ENCODE data around the gene CCNE1.
"Not testable (repeated sequence)": the region's sequence is repeated elsewhere in the genome, so short reads cannot be mapped to it uniquely, and the experiment has no call there.

The CCNE1 gene

DNA sequence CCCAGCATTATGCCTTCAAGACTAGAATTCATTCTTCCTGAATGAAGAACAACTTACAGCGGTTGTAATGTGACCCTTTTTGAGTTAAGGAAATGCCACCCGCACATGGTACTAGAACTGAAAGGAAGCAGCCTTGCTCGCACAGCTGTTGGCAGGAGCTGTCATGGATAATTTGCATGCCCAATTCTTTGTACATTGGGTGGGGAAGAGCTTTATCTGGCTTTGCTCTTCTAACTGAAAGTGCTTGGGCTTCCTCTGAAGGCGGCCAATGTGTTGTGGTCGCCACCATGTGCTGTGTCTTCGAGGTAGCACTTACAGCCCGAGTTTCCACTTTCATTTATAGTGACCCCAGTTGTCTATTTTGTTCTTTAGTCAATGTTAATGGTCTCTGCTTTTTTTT is 3.4 kb downstream of the CCNE1 start:
- DNase-seq (ENCODE audit: low spot score) = no peak

DNA sequence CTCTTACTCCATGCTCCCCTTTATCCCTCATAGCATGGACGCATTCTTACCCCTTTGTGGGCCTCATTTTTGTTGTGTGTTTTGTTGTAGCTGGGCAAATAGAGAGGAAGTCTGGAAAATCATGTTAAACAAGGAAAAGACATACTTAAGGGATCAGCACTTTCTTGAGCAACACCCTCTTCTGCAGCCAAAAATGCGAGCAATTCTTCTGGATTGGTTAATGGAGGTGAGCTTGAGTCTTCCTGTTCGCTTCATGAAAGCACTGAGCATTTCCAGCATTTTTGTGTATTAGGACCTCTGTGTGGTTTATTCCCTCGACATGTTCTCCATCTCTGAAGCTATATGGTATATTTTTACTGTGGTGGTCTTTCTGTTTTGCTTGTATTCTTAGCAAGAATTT is 5.5 kb downstream of the CCNE1 start:
- no peak for DNase-seq (ENCODE audit: low spot score)

- no peak for DNase-seq (ENCODE audit: low spot score)
These were observed 7.5 kb downstream of the CCNE1 start for GRCh38 chr19:29819300-29819699.

DNA sequence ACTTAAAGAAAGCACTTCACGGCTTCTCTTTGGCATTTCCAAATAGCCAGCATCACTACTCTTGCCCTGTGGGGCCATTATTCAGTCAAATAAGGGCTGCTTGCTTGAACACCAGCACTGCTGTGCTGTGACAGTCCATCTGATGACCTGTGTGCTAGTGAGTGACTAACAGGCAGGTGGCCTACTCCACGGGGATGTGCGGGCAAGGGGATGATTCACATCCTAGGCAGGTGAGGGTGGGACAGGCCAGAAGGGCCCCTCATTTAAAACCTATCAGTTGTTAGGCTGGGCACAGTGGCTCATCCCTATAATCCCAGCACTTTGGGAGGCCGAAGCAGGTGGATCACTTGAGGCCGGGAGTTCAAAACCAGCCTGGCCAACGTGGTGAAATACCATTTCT is 8.2 kb downstream of the CCNE1 start:
- no peak for DNase-seq (ENCODE audit: low spot score)

GRCh38 chr19:29823581-29824330 is 12.0 kb downstream of the CCNE1 start:
- no peak for DNase-seq (ENCODE audit: low spot score)

- DNase-seq (ENCODE audit: low spot score) = not testable (repeated sequence)
These were observed 13.5 kb downstream of the CCNE1 start for GRCh38 chr19:29825263-29825662.

DNA sequence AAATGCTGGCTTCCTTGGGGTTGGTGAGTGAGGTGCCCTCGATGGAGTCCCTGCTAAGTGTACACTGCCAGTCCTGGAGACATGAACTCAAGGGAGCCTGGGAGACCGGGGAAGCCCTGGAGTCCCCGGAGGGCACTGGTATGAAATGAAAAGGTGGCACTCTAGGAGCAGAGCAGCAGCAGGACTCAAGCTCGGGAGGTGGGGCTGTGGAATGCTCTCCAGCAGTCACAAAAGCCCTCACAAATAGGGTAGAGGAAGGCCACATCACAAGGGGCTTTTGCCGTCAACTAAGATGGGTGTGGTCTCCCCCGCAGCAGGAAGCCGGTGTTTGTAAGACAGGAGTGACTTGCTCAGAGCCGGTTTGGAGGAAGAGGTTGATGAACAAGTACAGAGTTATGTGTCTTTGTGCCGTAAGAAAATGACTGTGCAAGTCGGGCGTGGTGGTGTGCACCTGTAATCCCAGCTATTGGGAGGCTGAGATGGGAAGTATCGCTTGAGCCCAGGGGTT is 19.3 kb downstream of the CCNE1 start:
- DNase-seq (ENCODE audit: low spot score) = no peak

GRCh38 chr19:29831686-29832085 is 19.9 kb downstream of the CCNE1 start:
- DNase-seq (ENCODE audit: low spot score) = no peak

GRCh38 chr19:29832801-29833200 is 21.0 kb downstream of the CCNE1 start:
- no peak for DNase-seq (ENCODE audit: low spot score)

DNA sequence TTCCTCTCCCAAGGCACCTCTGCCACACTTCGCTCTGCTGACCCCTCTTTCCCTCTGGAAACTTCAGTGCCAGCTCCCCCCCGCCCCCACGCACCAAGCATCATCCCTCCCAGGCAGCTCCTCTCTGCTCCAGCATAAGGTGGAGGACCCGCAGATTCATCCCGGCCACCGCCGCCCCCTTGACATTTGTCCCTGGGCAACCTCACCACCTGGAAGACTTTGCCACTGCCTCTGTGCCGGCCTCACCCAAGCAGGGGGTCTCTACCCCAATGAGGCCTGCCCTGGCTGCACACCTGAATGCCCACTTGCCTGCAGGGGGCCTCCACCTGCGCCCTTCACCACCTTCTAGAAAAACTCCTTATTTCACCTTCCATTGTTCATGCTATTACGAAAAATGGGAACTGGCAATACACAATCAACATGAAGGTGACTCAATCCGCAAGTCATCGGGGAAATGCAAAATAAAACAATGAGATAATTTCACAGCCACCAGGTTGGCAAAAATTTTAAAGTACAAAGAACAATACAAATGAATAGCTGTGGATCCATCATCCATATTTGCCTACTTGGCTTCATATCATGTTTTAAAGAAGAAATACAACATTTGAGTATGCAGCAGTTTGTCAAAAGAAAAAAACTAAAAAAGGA is 21.9 kb downstream of the CCNE1 start:
- no peak for DNase-seq (ENCODE audit: low spot score)

DNA sequence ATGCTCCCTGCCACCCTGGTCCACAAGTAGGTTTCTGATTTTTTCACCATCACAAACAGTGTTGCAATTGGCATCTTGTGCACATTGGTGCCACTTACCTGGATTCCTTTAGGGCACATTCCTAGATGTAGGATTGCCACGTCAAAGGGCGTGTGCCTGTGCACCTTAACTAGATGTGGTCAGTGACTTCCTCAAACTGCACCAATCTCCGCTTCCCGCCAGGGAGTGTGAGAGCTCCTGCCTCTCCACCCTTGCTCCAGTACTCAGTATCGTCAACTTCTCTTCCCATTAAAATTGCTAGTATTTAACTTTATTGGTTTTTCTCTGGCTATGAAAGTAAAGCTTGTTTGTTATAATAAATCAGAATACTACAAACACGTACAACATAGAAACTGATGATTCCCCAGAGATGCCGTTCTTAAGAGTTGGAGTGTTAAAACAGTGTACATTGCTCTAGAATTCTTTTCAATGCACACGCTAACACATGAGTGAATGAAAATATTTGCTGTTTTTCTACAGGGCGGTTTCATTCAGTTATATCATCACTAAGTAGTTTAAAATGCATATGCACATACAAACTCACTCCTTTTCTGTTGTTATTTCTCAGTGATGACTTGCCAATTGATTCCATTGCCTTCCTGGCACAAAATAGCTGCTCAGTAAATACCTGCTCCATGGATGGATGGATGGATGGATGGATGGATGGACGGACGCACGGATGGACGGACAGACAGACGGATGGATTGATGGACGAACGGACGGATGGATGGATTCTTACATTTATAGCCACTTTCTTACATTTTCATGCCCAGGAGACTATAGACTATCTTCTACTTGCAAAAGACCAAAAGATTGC is 23.4 kb downstream of the CCNE1 start:
- no peak for DNase-seq (ENCODE audit: low spot score)

GRCh38 chr19:29836409-29836825 is 24.6 kb downstream of the CCNE1 start:
- no peak for DNase-seq (ENCODE audit: low spot score)

DNA sequence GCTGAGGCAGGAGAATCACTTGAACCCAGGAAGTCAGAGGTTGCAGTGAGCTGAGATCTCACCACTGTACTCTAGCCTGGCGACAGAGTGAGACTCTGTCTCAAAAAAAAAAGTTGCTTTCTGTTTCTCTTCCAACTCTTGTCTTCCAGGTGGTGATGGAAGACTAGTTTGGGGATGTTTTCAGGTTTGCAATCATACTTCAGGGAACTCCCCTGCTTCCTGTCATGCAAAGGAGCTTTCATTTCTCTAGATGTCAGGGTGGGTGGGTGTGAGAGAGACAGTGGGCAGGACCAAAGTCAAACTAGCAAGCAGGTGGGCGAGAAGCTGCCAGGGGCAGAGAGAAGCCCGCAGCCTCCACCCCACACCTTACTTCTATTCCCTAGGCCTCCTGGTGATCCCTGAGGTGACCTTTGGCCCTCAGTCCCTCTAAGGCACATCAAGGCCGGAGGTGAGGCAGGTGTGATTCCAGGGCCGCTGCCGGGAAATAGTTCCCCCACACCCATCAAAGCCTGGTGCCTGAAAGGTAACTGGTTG is 25.7 kb downstream of the CCNE1 start:
- DNase-seq (ENCODE audit: low spot score) = no peak

DNA sequence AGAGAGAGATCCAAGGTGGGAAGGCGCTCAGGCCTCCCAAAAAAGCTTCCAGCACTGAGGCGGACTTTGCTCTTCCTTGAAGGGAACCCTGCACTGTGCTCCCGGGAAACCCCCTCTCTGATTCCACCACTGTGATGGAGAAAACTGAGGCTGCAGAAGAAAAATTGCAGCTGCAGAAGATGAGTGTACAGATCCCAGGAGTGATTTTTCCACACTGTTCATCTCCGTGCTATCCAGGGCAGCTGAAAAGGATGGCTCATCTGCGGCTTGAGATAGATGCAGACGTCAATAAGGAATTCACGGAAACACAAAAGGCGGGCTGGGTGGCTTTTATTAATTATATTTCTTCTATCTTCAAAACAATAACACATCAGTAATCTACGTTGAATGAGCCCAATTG is 26.2 kb downstream of the CCNE1 start:
- no peak for DNase-seq (ENCODE audit: low spot score)

- DNase-seq (ENCODE audit: low spot score) = no peak
These were observed 28.5 kb downstream of the CCNE1 start for GRCh38 chr19:29840066-29840950.

GRCh38 chr19:29841209-29841558 is 29.4 kb downstream of the CCNE1 start:
- no peak for DNase-seq (ENCODE audit: low spot score)

- peak; percentile 35 for DNase-seq (ENCODE audit: low spot score)
These were observed 30.0 kb downstream of the CCNE1 start for GRCh38 chr19:29841559-29842367.

GRCh38 chr19:29842471-29843179 is 30.8 kb downstream of the CCNE1 start:
- DNase-seq (ENCODE audit: low spot score) = no peak

DNA sequence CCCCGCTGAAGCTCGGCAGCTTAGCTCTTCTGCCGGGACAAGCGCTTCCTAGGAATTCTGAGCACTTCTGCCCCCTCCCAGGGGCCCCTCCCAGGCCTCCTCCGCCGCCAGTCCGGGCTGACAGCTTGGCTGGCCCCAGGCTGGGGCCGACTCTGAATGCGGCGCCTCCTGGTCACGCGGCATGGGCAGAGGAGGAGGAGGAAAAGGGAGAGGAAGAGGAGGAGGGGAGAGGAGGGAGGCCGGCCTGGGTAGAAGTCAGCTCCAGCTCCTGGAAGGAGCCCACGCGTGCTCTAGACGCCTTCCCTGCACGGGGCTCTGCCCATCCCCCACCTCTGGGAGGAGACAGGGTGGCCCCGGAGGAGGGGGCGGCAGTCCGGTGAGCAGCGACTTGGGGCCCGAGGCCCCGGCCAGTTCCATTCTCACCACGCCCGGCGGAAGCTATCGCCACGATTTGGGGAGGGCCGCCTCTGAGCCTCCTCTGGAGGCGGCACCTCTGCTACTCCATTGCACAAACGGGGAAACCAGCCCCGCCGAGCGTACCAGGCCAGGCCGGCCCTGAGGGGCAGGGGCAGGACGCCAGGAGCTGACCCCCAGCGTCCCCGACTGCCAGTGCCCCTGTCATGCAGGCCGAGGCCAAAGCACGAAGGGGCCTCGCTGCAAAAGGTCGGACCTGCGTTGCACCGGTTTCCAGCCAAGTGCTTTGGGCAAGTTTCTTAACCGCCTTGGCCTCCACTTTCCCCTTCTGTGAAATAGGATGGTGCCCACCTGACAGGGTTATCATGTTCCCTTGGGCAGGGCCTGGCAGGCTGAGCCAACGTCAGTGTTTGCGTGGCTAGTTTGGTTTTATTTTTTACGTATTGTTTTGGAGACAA is 31.6 kb downstream of the CCNE1 start:
- DNase-seq (ENCODE audit: low spot score) = peak; percentile 7
